Esophagus muscularis mucosa (tissue), 4 donors: ENCODE data around the gene SPTB.

Source experiments
- CTCF ChIP-seq, 3 experiments: fragments of 200-600 bp in 2 of 3; fragments of 450-650 bp in 1 of 3; sonication (generic) in 2 of 3; IDR thresholded peaks; one replicate each; pipeline ENCODE4 v1.5.1; 2017 to 2019; ENCODE audit warnings: antibody characterized with exemption in 3 of 3, mild to moderate bottlenecking in 2 of 3, moderate library complexity in 1 of 3
- EP300 ChIP-seq: sonication (generic); formaldehyde crosslinking; IDR thresholded peaks from one replicate; pipeline ENCODE4 v1.6.1; 2017; ENCODE audit warnings: antibody characterized with exemption
- POLR2AphosphoS5 ChIP-seq, 2 donors: sonication (generic); formaldehyde crosslinking; IDR thresholded peaks; one replicate each; pipeline ENCODE4 v1.6.1; 2017; ENCODE audit warnings: antibody characterized with exemption in 2 of 2

GRCh38 chr14:64865992-64866391, 13.7 kb downstream of the SPTB start:
- no peak for TF ChIP-seq EP300
- TF ChIP-seq CTCF (IDR thresholded peaks at IDR 0.05): no peak
- no peak for TF ChIP-seq POLR2AphosphoS5 (IDR thresholded peaks at IDR 0.05)
